HG03064 (cell line): ENCODE results near the gene ELK1.
"Not testable (repeated sequence)": the region's sequence is repeated elsewhere in the genome, so short reads cannot be mapped to it uniquely, and the experiment has no call there.

Source experiments
- ATAC-seq: cut with Tn5 transposase; IDR thresholded peaks from one replicate; pipeline ENCODE4 v1.9.1; 2021; ENCODE audit warnings: low read depth; ENCODE audit not compliant: unreplicated experiment

The ELK1 gene

GRCh38 chrX:47614618-47615017, 35.7 kb downstream of the ELK1 start:
- ATAC-seq = no peak

DNA sequence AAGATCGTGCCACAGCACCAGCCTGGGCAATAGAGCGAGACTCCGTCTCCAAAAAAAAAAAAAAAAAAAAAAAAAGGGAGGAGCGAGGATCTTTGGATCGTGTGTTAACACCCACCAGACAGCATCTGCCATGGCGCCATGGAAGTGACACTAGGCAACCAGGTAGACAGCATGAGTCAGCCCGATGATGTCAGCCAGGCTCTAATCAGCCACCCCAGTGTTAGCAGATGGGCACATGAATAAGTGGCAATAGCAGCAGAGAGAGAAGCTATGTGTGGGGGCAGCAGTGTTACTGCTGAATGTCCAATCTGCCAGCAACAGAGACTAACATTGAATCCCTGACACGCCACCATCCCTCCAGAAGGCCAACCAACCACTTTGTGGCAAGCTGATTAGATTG, 37.3 kb downstream of the ELK1 start:
- no peak for ATAC-seq

- ATAC-seq = no peak
Observed at GRCh38 chrX:47612418-47612817, 37.9 kb downstream of the ELK1 start.

GRCh38 chrX:47611926-47612325, 38.4 kb downstream of the ELK1 start:
- no peak for ATAC-seq

GRCh38 chrX:47611489-47611888, 38.9 kb downstream of the ELK1 start:
- no peak for ATAC-seq

GRCh38 chrX:47610511-47610910, 39.9 kb downstream of the ELK1 start:
- no peak for ATAC-seq

- no peak for ATAC-seq
Observed at GRCh38 chrX:47608130-47608810, 42.1 kb downstream of the ELK1 start.

GRCh38 chrX:47607091-47607490, 43.3 kb downstream of the ELK1 start:
- ATAC-seq = no peak

DNA sequence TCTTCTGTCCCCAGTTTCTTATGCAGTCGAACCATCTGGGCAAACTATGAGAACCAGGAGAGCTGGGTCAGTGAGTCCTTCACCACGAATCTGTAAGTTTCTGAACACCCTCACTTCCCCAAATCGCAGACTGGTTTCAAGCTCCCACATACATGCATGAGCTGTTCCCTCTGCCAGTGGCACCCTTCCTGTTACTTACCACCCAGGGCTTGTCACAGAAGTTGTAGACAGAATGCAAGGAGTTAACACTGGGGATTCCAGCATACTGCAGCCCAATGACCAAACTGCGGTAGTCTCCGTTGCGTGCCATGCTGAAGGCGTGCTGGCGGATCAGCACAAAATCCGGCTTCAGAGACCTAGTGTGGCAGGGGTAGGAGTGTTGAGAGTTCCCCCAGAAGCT, 45.3 kb downstream of the ELK1 start:
- no peak for ATAC-seq

DNA sequence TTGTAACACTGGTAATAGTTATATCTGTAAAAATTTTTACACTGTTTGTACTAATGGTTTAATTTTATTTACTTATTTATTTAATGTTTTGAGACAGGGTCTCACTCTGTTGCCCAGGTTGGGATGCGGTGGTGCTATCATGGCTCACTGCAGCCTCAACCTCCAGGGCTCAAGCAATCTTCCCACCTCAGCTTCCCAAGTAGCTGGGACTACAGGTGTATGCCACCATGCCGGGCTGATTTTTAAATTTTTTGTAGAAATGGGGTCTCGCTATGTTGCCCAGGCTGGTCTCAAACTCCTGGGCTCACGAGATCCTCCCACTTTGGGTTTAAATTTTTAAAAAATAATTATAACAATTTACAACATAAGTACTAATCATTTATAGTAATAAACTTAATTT, 47.2 kb downstream of the ELK1 start:
- ATAC-seq = not testable (repeated sequence)

- ATAC-seq = no peak
Observed at GRCh38 chrX:47597222-47597621, 53.1 kb downstream of the ELK1 start.

- no peak for ATAC-seq
Observed at GRCh38 chrX:47596256-47596655, 54.1 kb downstream of the ELK1 start.

- ATAC-seq = no peak
Observed at GRCh38 chrX:47595716-47596251, 54.6 kb downstream of the ELK1 start.

- ATAC-seq = no peak
Observed at GRCh38 chrX:47593522-47593921, 56.8 kb downstream of the ELK1 start.

- ATAC-seq = no peak
Observed at GRCh38 chrX:47590984-47591383, 59.4 kb downstream of the ELK1 start.

DNA sequence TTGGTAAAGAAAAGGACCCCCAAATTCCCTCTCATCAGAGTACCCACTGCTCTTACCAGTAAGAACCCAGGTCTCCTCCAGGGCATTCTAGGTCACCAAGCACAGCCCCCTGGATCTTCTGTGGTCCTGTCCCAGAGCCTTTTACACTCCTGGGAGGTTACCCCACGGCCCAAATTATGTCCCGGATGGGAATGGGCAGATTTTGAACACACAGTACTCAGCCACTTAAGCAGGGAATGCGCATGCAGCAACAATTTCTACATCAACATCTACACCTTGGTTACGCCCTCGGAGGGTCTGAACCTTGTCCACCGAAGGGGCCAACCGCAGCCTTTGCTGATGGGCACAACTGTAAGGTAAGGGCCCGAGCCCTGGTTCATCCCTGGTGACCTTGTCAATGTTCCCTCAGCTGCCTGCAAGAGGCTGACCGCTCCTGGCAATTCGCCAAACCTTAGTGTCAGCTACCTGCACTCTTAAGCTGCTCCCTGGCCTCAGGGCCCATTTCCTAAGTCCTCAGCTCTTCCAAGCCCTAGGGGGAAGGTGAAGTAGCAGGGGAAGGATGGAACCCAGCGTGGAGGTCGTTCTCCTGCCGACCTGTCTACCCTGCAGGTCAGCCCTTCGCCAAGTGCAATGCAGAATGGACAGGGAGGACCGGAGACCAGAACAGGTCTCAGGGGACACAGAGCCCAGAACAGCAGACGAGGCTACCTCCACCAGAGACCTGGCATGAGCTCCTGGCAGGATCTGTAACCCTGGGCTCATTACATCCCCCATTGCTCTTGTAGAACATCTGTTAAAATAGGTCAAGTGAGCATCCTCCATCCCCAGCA, 62.2 kb downstream of the ELK1 start:
- ATAC-seq = no peak

DNA sequence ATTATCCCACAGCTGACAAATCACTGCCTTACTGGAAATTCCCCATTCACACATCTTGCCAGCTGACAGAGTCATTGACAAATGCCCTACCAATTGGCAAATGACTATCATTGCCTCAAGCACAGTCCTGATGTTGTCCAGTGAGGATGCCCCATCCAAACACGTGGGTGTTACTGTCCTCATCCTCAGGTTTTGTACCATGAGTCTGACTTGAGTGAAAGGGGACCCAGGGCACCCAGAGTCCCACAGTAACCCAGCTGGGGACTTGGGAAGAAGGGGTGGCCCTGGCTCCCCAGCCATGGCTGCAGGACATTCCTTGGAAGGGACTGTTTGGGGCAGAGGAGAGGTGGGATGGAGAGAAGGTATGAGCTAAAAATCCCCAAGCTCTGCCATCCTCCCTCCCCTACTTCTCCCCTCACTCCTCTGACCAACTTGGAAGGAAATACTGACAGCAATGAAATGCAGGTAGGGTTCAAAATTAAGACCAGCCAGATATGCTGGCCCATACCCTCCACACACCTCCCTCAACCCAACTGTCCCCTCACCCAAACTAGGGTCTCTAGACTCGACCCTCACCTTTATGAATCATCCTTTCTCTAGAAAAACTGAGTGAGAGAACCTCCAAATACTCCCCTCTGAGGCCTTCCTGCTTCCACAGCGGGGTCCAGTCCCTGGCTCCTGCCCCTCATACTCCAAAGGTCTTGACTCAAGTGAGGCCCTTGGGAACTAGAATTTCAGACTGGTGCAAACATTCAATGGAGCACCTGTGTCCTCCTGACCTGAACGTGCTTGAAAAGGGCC, 63.1 kb downstream of the ELK1 start:
- ATAC-seq = no peak

DNA sequence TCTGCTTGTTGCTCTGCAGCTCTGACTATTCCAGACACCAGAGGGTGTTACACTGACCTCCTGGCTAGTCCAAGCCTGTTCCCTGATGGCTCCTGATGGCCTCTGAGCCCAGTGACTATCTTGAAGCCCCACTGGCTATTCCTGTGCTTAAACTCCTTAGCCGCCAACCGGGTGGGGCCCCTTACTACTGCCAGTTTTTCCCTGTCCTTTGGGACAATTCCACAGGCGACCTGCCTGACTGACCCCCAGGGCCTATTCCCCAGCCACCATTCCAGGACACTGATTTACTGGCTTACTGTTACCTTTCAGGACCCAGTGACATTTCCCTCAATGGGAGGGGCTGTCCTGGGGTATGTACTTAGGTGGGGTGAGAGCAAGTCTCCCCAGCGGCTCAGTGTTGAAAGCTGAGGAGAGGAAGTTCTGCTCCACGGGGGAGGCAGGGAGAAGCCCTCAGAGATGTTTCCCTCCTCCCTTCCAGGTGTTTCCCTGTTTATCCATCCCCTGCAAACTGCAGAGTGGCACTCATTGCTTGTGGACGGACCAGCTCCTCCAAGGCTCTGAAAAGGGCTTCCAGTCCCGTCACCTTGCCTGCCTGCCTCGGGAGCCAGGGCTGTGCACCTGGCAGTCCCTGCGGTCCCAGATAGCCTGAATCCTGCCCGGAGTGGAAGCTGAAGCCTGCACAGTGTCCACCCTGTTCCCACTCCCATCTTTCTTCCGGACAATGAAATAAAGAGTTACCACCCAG, 64.1 kb downstream of the ELK1 start:
- no peak for ATAC-seq
